Liver (tissue), 3 donors: Measurements from ENCODE around the gene SMYD3.

Source experiments
- FOXA2 ChIP-seq: IDR thresholded peaks from 2 replicates; pipeline ENCODE4 v1.6.1; 2016; ENCODE audit warnings: antibody characterized with exemption
- GABPA ChIP-seq, 2 donors: IDR thresholded peaks in 1 of 2; conservative IDR thresholded peaks in 1 of 2; 2 replicates each; pipeline ENCODE4 v1.6.1; 2016; ENCODE audit warnings: antibody characterized with exemption in 2 of 2, mild to moderate bottlenecking in 1 of 2, moderate library complexity in 1 of 2
- HNF4G ChIP-seq: IDR thresholded peaks from 2 replicates; pipeline ENCODE4 v1.6.1; 2016; ENCODE audit warnings: antibody characterized with exemption
- TAF1 ChIP-seq: conservative IDR thresholded peaks from 2 replicates; pipeline ENCODE4 v1.6.1; 2016; ENCODE audit warnings: antibody characterized with exemption, mild to moderate bottlenecking
- YY1 ChIP-seq: IDR thresholded peaks from 2 replicates; pipeline ENCODE4 v1.6.1; 2016; ENCODE audit warnings: antibody characterized with exemption, mild to moderate bottlenecking
- TF ChIP-seq, protein P1 (sequence below): fragments of 150-350 bp; IDR thresholded peaks from 2 replicates; pipeline ENCODE4 v1.5.1; 2017; ENCODE audit warnings: improper control_type of control experiment, low read depth, low read length; ENCODE audit not compliant: missing input control
- TF ChIP-seq, protein P2 (sequence below): IDR thresholded peaks from 2 replicates; pipeline ENCODE4 v1.6.1; 2016; ENCODE audit warnings: antibody characterized with exemption, mild to moderate bottlenecking
- donor health status: healthy.
- donor health status: healthy.

DNA sequence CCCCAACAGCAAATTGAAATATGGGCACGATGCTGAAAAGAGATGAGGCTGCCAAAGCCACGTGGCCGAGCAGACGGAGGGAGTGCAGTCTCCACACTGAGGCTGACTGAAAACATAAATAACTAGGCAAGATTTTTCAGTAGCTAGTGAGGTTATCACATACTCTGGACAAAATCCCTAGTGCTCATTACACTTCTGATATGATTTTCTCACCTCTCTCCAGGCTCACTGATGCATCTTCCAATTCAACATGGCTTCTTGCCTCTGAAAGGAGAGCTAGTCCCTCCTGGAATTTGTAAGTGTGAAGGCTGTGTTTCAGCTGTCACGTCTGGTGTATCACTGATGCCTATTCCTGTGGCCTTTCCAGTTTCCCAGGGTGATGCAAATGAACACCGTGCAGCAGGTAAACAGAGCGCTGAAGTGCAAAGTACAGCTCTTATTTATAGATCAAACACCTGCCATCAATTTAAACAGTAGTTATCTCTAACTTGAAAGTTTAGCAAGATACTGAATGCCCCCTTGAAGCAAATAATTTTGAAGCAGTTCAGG lies 696.2 kb downstream of the SMYD3 start:
- TF ChIP-seq, protein P1, sequence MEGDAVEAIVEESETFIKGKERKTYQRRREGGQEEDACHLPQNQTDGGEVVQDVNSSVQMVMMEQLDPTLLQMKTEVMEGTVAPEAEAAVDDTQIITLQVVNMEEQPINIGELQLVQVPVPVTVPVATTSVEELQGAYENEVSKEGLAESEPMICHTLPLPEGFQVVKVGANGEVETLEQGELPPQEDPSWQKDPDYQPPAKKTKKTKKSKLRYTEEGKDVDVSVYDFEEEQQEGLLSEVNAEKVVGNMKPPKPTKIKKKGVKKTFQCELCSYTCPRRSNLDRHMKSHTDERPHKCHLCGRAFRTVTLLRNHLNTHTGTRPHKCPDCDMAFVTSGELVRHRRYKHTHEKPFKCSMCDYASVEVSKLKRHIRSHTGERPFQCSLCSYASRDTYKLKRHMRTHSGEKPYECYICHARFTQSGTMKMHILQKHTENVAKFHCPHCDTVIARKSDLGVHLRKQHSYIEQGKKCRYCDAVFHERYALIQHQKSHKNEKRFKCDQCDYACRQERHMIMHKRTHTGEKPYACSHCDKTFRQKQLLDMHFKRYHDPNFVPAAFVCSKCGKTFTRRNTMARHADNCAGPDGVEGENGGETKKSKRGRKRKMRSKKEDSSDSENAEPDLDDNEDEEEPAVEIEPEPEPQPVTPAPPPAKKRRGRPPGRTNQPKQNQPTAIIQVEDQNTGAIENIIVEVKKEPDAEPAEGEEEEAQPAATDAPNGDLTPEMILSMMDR, result no peak
- no peak for TF ChIP-seq GABPA (IDR thresholded peaks at IDR 0.05 in 1 of 2, conservative IDR thresholded peaks at IDR 0.05 in 1 of 2)
- TF ChIP-seq YY1, result peak; percentile 52
- peak; percentile 78 for TF ChIP-seq FOXA2
- TF ChIP-seq TAF1, result no peak
- TF ChIP-seq, protein P2, sequence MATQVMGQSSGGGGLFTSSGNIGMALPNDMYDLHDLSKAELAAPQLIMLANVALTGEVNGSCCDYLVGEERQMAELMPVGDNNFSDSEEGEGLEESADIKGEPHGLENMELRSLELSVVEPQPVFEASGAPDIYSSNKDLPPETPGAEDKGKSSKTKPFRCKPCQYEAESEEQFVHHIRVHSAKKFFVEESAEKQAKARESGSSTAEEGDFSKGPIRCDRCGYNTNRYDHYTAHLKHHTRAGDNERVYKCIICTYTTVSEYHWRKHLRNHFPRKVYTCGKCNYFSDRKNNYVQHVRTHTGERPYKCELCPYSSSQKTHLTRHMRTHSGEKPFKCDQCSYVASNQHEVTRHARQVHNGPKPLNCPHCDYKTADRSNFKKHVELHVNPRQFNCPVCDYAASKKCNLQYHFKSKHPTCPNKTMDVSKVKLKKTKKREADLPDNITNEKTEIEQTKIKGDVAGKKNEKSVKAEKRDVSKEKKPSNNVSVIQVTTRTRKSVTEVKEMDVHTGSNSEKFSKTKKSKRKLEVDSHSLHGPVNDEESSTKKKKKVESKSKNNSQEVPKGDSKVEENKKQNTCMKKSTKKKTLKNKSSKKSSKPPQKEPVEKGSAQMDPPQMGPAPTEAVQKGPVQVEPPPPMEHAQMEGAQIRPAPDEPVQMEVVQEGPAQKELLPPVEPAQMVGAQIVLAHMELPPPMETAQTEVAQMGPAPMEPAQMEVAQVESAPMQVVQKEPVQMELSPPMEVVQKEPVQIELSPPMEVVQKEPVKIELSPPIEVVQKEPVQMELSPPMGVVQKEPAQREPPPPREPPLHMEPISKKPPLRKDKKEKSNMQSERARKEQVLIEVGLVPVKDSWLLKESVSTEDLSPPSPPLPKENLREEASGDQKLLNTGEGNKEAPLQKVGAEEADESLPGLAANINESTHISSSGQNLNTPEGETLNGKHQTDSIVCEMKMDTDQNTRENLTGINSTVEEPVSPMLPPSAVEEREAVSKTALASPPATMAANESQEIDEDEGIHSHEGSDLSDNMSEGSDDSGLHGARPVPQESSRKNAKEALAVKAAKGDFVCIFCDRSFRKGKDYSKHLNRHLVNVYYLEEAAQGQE, result no peak
- TF ChIP-seq HNF4G, result peak; percentile 86
